Liver (tissue), 9 donors: ENCODE results near the gene ELOVL2. TPM values are rescaled to one million over a fixed set of nuclear protein-coding genes. Genes with fewer than 3 reads are reported as not detected.

Source experiments
- DNase-seq: peaks from one replicate; pipeline ENCODE4 v3.0.0-alpha.2; 2017; ENCODE audit warnings: low spot score
- H3K27ac ChIP-seq, 2 donors: one replicate each; pipeline ENCODE4 v1.7.0; 2013; ENCODE audit warnings: inconsistent platforms in 2 of 2, low read length in 2 of 2, control low read depth in 1 of 2, low read depth in 1 of 2, mild to moderate bottlenecking in 1 of 2
- H3K27me3 ChIP-seq, 4 donors: one replicate each; pipeline versions ENCODE4 v1.6.1 to v1.7.0; 2013; ENCODE audit warnings: low read length in 3 of 4, inconsistent platforms in 1 of 4, mild to moderate bottlenecking in 1 of 4, moderate library complexity in 1 of 4; ENCODE audit not compliant: control insufficient read depth in 4 of 4, insufficient read depth in 4 of 4
- H3K36me3 ChIP-seq, 4 donors: one replicate each; pipeline versions ENCODE4 v1.6.1 to v1.7.0; 2013; ENCODE audit warnings: low read length in 3 of 4, mild to moderate bottlenecking in 3 of 4, low read depth in 1 of 4, moderate library complexity in 1 of 4; ENCODE audit not compliant: control insufficient read depth in 4 of 4, insufficient read depth in 3 of 4
- H3K4me1 ChIP-seq, 4 donors: one replicate each; pipeline versions ENCODE4 v1.6.1 to v1.7.0; 2013; ENCODE audit warnings: low read length in 3 of 4, mild to moderate bottlenecking in 3 of 4, moderate library complexity in 1 of 4; ENCODE audit not compliant: control insufficient read depth in 4 of 4, insufficient read depth in 4 of 4
- H3K4me3 ChIP-seq, 3 donors: one replicate each; pipeline versions ENCODE4 v1.6.1 to v1.7.0; 2013; ENCODE audit warnings: low read length in 3 of 3, control low read depth in 1 of 3, low read depth in 1 of 3, mild to moderate bottlenecking in 1 of 3
- H3K9ac ChIP-seq, 2 donors: one replicate each; pipeline ENCODE4 v1.7.0; 2013; ENCODE audit warnings: low read length in 2 of 2, mild to moderate bottlenecking in 2 of 2, moderate library complexity in 2 of 2, control low read depth in 1 of 2, low read depth in 1 of 2
- H3K9me3 ChIP-seq, 4 donors: one replicate each; pipeline versions ENCODE4 v1.6.1 to v1.7.0; 2013; ENCODE audit warnings: low read length in 3 of 4; ENCODE audit not compliant: control insufficient read depth in 4 of 4
- ATF3 ChIP-seq: IDR thresholded peaks from 2 replicates; pipeline ENCODE4 v1.6.1; 2016; ENCODE audit warnings: antibody characterized with exemption
- CTCF ChIP-seq: fragments of 150-350 bp; IDR thresholded peaks from 2 replicates; pipeline ENCODE4 v1.5.1; 2017; ENCODE audit warnings: improper control_type of control experiment, low read depth, low read length; ENCODE audit not compliant: missing input control
- EGR1 ChIP-seq, 2 donors: IDR thresholded peaks; 2 replicates each; pipeline ENCODE4 v1.6.1; 2016 to 2018; ENCODE audit warnings: antibody characterized with exemption in 2 of 2, low read depth in 2 of 2
- FOXA1 ChIP-seq: IDR thresholded peaks from 2 replicates; pipeline ENCODE4 v1.6.1; 2016; ENCODE audit warnings: antibody characterized with exemption
- FOXA2 ChIP-seq: IDR thresholded peaks from 2 replicates; pipeline ENCODE4 v1.6.1; 2016; ENCODE audit warnings: antibody characterized with exemption
- GABPA ChIP-seq, 2 donors: IDR thresholded peaks in 1 of 2; conservative IDR thresholded peaks in 1 of 2; 2 replicates each; pipeline ENCODE4 v1.6.1; 2016; ENCODE audit warnings: antibody characterized with exemption in 2 of 2, mild to moderate bottlenecking in 1 of 2, moderate library complexity in 1 of 2
- HNF4A ChIP-seq, 2 donors: conservative IDR thresholded peaks; 2 replicates each; pipeline ENCODE4 v1.6.1; 2016; ENCODE audit warnings: antibody characterized with exemption in 2 of 2, mild to moderate bottlenecking in 2 of 2
- HNF4G ChIP-seq: IDR thresholded peaks from 2 replicates; pipeline ENCODE4 v1.6.1; 2016; ENCODE audit warnings: antibody characterized with exemption
- JUND ChIP-seq, 2 donors: IDR thresholded peaks; 2 replicates each; pipeline ENCODE4 v1.6.1; 2016; ENCODE audit warnings: antibody characterized with exemption in 2 of 2
- MAX ChIP-seq: IDR thresholded peaks from 2 replicates; pipeline ENCODE4 v1.6.1; 2016; ENCODE audit warnings: antibody characterized with exemption
- NR2F2 ChIP-seq: IDR thresholded peaks from 2 replicates; pipeline ENCODE4 v1.6.1; 2016; ENCODE audit warnings: antibody characterized with exemption
- RAD21 ChIP-seq, 2 donors: IDR thresholded peaks; 2 replicates each; pipeline ENCODE4 v1.6.1; 2016; ENCODE audit warnings: antibody characterized with exemption in 2 of 2, mild to moderate bottlenecking in 2 of 2
- REST ChIP-seq: IDR thresholded peaks from 2 replicates; pipeline ENCODE4 v1.6.1; 2016; ENCODE audit warnings: antibody characterized with exemption, mild to moderate bottlenecking
- RXRA ChIP-seq, 2 donors: IDR thresholded peaks; 2 replicates each; pipeline ENCODE4 v1.6.1; 2017 to 2018; ENCODE audit warnings: antibody characterized with exemption in 2 of 2, mild to moderate bottlenecking in 1 of 2
- SP1 ChIP-seq: IDR thresholded peaks from 2 replicates; pipeline ENCODE4 v1.6.1; 2018; ENCODE audit warnings: antibody characterized with exemption, mild to moderate bottlenecking
- TAF1 ChIP-seq: conservative IDR thresholded peaks from 2 replicates; pipeline ENCODE4 v1.6.1; 2016; ENCODE audit warnings: antibody characterized with exemption, mild to moderate bottlenecking
- YY1 ChIP-seq: IDR thresholded peaks from 2 replicates; pipeline ENCODE4 v1.6.1; 2016; ENCODE audit warnings: antibody characterized with exemption, mild to moderate bottlenecking
- ZBTB33 ChIP-seq: IDR thresholded peaks from 2 replicates; pipeline ENCODE4 v1.6.1; 2016; ENCODE audit warnings: antibody characterized with exemption
- WGBS: extraction: QIAGEN DNeasy Blood & Tissue Kit; methylation state at CpG from one replicate; pipeline ENCODE4 v1.1.7; 2013; 5-methylcytosine and 5-hydroxymethylcytosine counted together
- polyA plus RNA-seq, 2 donors: library from polyadenylated mRNA; stranded (reverse) in 1 of 2; unstranded in 1 of 2; fragments of 200-250 nt in 1 of 2; fragments of >200 nt in 1 of 2; fragmentation: Nextera tagmentation in 1 of 2; extraction: Ambion mirVana in 1 of 2; gene quantifications; one replicate each; pipeline versions ENCODE4 v1.2.1 to v1.2.3, GENCODE V29; 2013 to 2015
- total RNA-seq, 2 donors: library from RNA; depleted of rRNA; stranded (reverse); fragments of >200 nt; gene quantifications; one replicate each; pipeline ENCODE4 v1.2.3, GENCODE V29; 2014
- donor health status: healthy.
- donor health status: healthy.
- donor health status: healthy.
- donor health status: healthy.
- donor health status: healthy.

Gene ELOVL2
- total and polyA plus RNA-seq, 4 donors, result 7.1 to 28.5 (median 22.1) TPM

GRCh38 chr6:11066505-11067347 lies 22.6 kb upstream of the ELOVL2 start:
- Histone ChIP-seq H3K9ac (peak overlapping the region in 1 of 2 donors; percentile 46), H3K4me1 (peaks cover 0 to 31% (median 29%) of the 10 kb centered on the region in 4 donors), H3K27me3 (no peaks in the 10 kb centered on the region), H3K27ac (peak overlapping the region; percentile 81 to 92), H3K9me3 (no peaks in the 10 kb centered on the region), H3K4me3 (no peak overlapping the region), H3K36me3 (no peaks in the 10 kb centered on the region)
- TF ChIP-seq HNF4A (conservative IDR thresholded peaks at IDR 0.05) (peak in 1 of 2 donors; percentile 40), NR2F2 (no peak), SP1 (no peak), FOXA2 (peak; percentile 41), FOXA1 (peak; percentile 47), JUND (IDR thresholded peaks at IDR 0.05) (no peak), CTCF (no peak), ZBTB33 (no peak), TAF1 (no peak), HNF4G (no peak), RAD21 (IDR thresholded peaks at IDR 0.05) (no peak), EGR1 (IDR thresholded peaks at IDR 0.05; ENCODE audit: low read depth in 2 of 2) (no peak), GABPA (IDR thresholded peaks at IDR 0.05 in 1 of 2, conservative IDR thresholded peaks at IDR 0.05 in 1 of 2) (no peak), YY1 (no peak), ATF3 (peak; percentile 20), RXRA (IDR thresholded peaks at IDR 0.05) (no peak), REST (no peak), MAX (no peak)
- 51% methylated on average over 6 of the region's 6 CpGs for WGBS
- no peak for DNase-seq
